Measurements from ENCODE around the gene HIBCH. TPM values are rescaled to one million over a fixed set of nuclear protein-coding genes. Genes with fewer than 3 reads are reported as not detected.
A peak's percentile ranks its signal among the peaks of the same experiment; 100 is the strongest.

The HIBCH gene
- total RNA-seq, 1 experiment from 2014 or later: 26.5 TPM

DNA sequence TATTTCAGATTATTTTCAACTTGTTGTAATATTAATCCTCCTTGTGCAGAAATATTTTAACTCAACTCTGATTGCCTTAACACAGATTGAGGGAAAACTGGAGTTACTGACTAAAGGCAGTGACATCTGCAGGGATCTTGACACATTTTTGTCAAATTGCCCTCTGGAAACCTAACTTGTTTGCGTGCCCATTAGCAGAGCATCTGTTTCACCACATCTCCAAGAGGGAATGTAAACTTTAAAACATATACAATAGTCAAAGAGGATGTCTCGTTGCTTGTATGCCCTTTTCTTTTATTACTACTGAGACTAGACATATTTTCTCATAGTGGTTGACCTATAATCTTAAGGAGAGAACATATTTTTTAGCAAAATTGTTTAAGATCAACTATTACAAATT, 38.0 kb upstream of the HIBCH start (continued):
- TF ChIP-seq ZSCAN18 (CRISPR knock-in tag; IDR thresholded peaks at IDR 0.05) (no peak), IRF2 (CRISPR knock-in tag; IDR thresholded peaks at IDR 0.05; ENCODE audit: borderline replicate concordance, low read depth) (no peak), E2F4 (CRISPR knock-in tag; IDR thresholded peaks at IDR 0.05; ENCODE audit: borderline replicate concordance, low read depth) (no peak), ZMAT4 (CRISPR knock-in tag; IDR thresholded peaks at IDR 0.05) (no peak)

DNA sequence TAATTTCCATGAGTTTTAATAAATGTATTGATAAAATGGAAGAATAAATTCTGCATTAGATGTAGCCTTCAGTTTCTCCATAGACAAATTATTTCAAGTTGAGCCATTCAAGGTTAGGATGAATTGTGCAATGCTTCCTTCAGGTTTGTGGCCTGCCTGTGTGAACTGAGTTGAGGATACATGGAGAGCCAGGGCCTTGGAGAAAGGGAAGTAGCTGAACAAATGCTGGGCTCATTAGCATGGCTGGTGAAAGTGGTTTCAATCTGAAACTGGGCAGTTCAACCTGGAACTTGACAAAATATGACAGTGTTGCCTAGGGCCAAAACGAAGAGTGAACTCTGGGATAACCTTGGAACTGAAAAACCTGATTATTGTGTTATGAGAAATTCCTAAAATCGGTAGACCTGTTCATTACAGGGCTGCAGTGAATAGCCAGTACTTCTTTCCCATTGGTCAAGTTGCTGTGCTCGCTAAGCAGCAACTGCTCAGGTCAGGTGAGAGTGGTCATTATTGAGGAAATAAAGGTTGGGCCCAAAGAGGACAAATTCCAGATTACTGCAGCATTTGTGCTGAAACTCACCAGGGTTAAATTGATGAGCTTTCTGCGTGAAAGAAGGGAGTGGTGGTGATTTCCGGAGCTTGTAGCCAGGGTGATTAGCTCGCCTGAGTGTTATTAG, 36.5 kb upstream of the HIBCH start:
- TF ChIP-seq, protein P1, sequence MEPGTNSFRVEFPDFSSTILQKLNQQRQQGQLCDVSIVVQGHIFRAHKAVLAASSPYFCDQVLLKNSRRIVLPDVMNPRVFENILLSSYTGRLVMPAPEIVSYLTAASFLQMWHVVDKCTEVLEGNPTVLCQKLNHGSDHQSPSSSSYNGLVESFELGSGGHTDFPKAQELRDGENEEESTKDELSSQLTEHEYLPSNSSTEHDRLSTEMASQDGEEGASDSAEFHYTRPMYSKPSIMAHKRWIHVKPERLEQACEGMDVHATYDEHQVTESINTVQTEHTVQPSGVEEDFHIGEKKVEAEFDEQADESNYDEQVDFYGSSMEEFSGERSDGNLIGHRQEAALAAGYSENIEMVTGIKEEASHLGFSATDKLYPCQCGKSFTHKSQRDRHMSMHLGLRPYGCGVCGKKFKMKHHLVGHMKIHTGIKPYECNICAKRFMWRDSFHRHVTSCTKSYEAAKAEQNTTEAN (CRISPR knock-in tag; IDR thresholded peaks at IDR 0.05): no peak
- TF ChIP-seq ZNF138 (CRISPR knock-in tag; conservative IDR thresholded peaks at IDR 0.05) (no peak), E2F4 (CRISPR knock-in tag; IDR thresholded peaks at IDR 0.05; ENCODE audit: borderline replicate concordance, low read depth) (no peak), ZBTB21 (CRISPR knock-in tag; IDR thresholded peaks at IDR 0.05; ENCODE audit: borderline replicate concordance) (no peak), ARID4B (CRISPR knock-in tag; IDR thresholded peaks at IDR 0.05; ENCODE audit: borderline replicate concordance) (no peak), ATF2 (CRISPR knock-in tag; IDR thresholded peaks at IDR 0.05; ENCODE audit: borderline replicate concordance, low read depth) (no peak), TEAD4 (CRISPR knock-in tag; IDR thresholded peaks at IDR 0.05) (no peak), NR1H2 (CRISPR knock-in tag; IDR thresholded peaks at IDR 0.05) (no peak), NFYB (CRISPR knock-in tag; conservative IDR thresholded peaks at IDR 0.05; ENCODE audit: low read depth) (no peak), ELF4 (CRISPR knock-in tag; IDR thresholded peaks at IDR 0.05; ENCODE audit: low read depth) (no peak), ZNF425 (CRISPR knock-in tag; conservative IDR thresholded peaks at IDR 0.05) (no peak), TP53 (CRISPR knock-in tag; IDR thresholded peaks at IDR 0.05) (no peak), SMAD4 (CRISPR knock-in tag; IDR thresholded peaks at IDR 0.05) (no peak)
- TF ChIP-seq, protein P2, sequence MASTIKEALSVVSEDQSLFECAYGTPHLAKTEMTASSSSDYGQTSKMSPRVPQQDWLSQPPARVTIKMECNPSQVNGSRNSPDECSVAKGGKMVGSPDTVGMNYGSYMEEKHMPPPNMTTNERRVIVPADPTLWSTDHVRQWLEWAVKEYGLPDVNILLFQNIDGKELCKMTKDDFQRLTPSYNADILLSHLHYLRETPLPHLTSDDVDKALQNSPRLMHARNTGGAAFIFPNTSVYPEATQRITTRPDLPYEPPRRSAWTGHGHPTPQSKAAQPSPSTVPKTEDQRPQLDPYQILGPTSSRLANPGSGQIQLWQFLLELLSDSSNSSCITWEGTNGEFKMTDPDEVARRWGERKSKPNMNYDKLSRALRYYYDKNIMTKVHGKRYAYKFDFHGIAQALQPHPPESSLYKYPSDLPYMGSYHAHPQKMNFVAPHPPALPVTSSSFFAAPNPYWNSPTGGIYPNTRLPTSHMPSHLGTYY (CRISPR knock-in tag; IDR thresholded peaks at IDR 0.05): no peak
- TF ChIP-seq, protein P3, sequence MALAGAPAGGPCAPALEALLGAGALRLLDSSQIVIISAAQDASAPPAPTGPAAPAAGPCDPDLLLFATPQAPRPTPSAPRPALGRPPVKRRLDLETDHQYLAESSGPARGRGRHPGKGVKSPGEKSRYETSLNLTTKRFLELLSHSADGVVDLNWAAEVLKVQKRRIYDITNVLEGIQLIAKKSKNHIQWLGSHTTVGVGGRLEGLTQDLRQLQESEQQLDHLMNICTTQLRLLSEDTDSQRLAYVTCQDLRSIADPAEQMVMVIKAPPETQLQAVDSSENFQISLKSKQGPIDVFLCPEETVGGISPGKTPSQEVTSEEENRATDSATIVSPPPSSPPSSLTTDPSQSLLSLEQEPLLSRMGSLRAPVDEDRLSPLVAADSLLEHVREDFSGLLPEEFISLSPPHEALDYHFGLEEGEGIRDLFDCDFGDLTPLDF (CRISPR knock-in tag; IDR thresholded peaks at IDR 0.05): no peak
- no peak overlapping the region for H3K4me3 Mint-ChIP-seq
- H3K9me3 Mint-ChIP-seq: no peaks in the 10 kb centered on the region

More for the DNA sequence above, 36.5 kb upstream of the HIBCH start:
- H3K27me3 Mint-ChIP-seq (ENCODE audit: low read depth): no peaks in the 10 kb centered on the region
- ChIA-PET CTCF (interaction anchor here (1.4 kb wide), 1 partner anchor 36 kb away, joined by 3 read pairs; the partner anchor contains the start of gene HIBCH), POLR2A (no interaction called here)
- H3K27ac Mint-ChIP-seq: 0 out of 2 replicates have a peak overlapping the region, but pooled peaks have one; percentile 63
- no peaks in the 10 kb centered on the region for H3K36me3 Mint-ChIP-seq
- DNase-seq (ENCODE audit: low spot score) (no peak), ATAC-seq (peak; percentile 60)
- peaks cover 11% of the 10 kb centered on the region for H3K4me1 Mint-ChIP-seq
